Measurements from ENCODE around the gene CDYL. TPM values are rescaled to one million over a fixed set of nuclear protein-coding genes. Genes with fewer than 3 reads are reported as not detected.

Gene CDYL
- total and polyA plus RNA-seq, 2 of the 4 experiments (the other 2 are of a cell fraction): 14.2 to 92.1 TPM

GRCh38 chr6:4781967-4782575, 5.9 kb downstream of the CDYL start:
- BruUV-seq (replicated peaks): no TSS peak
- Histone ChIP-seq H3K18ac (ENCODE audit: low read depth, low read length) (no peak overlapping the region), H4K20me1 (ENCODE audit: insufficient read depth, low read length) (peaks cover 78% of the 10 kb centered on the region), H3K27me3 (ENCODE audit: control insufficient read depth, insufficient read depth, low read length) (no peaks in the 10 kb centered on the region), H2AFZ (replicated peaks; ENCODE audit: low read length, poor library complexity) (no peak overlapping the region), H2BK15ac (ENCODE audit: low read depth, low read length) (no peak overlapping the region), H3K27ac (ENCODE audit: insufficient read depth, low read length) (no peak overlapping the region), H2AK5ac (ENCODE audit: low read depth, low read length) (no peak overlapping the region), H4K91ac (ENCODE audit: insufficient read depth, low read depth, low read length) (no peak overlapping the region), H3K9ac (ENCODE audit: low read depth, low read length) (no peak overlapping the region), H2AK9ac (replicated peaks; ENCODE audit: low read depth, low read length, poor library complexity) (no peak overlapping the region), H2BK20ac (ENCODE audit: low read depth, low read length) (no peak overlapping the region), H3K23ac (ENCODE audit: low read depth, low read length) (no peak overlapping the region), H2BK5ac (ENCODE audit: low read depth, low read length, poor library complexity, severe bottlenecking) (no peak overlapping the region), H3K9me1 (ENCODE audit: insufficient read depth, low read length) (peaks cover 8% of the 10 kb centered on the region), H3K79me1 (ENCODE audit: low read depth in 1 of 2, low read length in 2 of 2) (peaks cover 40 to 87% of the 10 kb centered on the region in 2 experiments), H3K14ac (replicated peaks; ENCODE audit: low read depth, low read length) (no peak overlapping the region), H3K4me1 (ENCODE audit: control insufficient read depth, insufficient read depth, low read length) (peaks cover 3% of the 10 kb centered on the region), H3K9me3 (ENCODE audit: control insufficient read depth, insufficient read depth, low read length) (peaks cover 2% of the 10 kb centered on the region; the same call in 1 of the 2 replicates), H3K56ac (ENCODE audit: extremely low read depth, insufficient read depth, low read length) (no peak overlapping the region), H2BK120ac (ENCODE audit: low read depth, low read length) (no peak overlapping the region), H4K8ac (ENCODE audit: low read depth in 2 of 2, low read length in 2 of 2) (no peak overlapping the region), H3K4ac (ENCODE audit: low read depth, low read length) (no peak overlapping the region), H4K5ac (ENCODE audit: low read depth, low read length) (no peak overlapping the region), H3K4me2 (ENCODE audit: low read depth, low read length) (no peak overlapping the region), H3K4me3 (ENCODE audit: insufficient read depth, low read depth, low read length) (no peak overlapping the region), H3K36me3 (ENCODE audit: control insufficient read depth, insufficient read depth, low read length) (no peaks in the 10 kb centered on the region)
- in situ Hi-C loops (cut with MboI; ENCODE audit: low sequenced_read_pairs): no loop called here
- DNase-seq (no peak), ATAC-seq (ENCODE audit: low read depth) (no peak)
- TF ChIP-seq POLR2A (IDR thresholded peaks at IDR 0.05; ENCODE audit: low read depth, low read length): no peak
- no peak for TF ChIP-seq MAZ (IDR thresholded peaks at IDR 0.05; ENCODE audit: borderline replicate concordance, low read depth, low read length)
- POLR2A ChIA-PET (ENCODE audit: unreplicated experiment): interaction anchor here (0.7 kb wide), 1 partner anchor 29 kb away, joined by 3 read pairs; no protein-coding TSS in a partner anchor
- WGBS, 2 experiments (ENCODE audit: extremely low coverage in 2 of 2, insufficient read length in 1 of 2): 90% methylated on average over 3 of the region's 9 CpGs; no CpG with 5 or more reads in 1 of the 2 experiments
- intact Hi-C loops (cut with micrococcal nuclease): no loop called here
- CTCF ChIA-PET: no interaction called here
- dilution Hi-C loops (cut with HindIII; ENCODE audit: low sequenced_read_pairs, unreplicated experiment): no loop called here

Data from IMR-90 (cell line).